DOHH2 (cell line): ENCODE data around the gene ST8SIA6.
"Not testable (repeated sequence)": the region's sequence is repeated elsewhere in the genome, so short reads cannot be mapped to it uniquely, and the experiment has no call there.

Experiments used
- EZH2phosphoT487 ChIP-seq: fragments of 200-600 bp; sonication (generic); IDR thresholded peaks from 2 replicates; pipeline ENCODE4 v1.6.1; 2017; ENCODE audit warnings: borderline replicate concordance, mild to moderate bottlenecking, antibody characterized with exemption, low read length, moderate library complexity, mixed read lengths
- TF ChIP-seq, protein P1 (sequence below): fragments of 200-600 bp; sonication (generic); IDR thresholded peaks from one replicate; pipeline ENCODE4 v1.5.1; 2014; ENCODE audit warnings: antibody characterized with exemption, mild to moderate bottlenecking, low read depth, low read length; ENCODE audit not compliant: poor library complexity, severe bottlenecking

DNA sequence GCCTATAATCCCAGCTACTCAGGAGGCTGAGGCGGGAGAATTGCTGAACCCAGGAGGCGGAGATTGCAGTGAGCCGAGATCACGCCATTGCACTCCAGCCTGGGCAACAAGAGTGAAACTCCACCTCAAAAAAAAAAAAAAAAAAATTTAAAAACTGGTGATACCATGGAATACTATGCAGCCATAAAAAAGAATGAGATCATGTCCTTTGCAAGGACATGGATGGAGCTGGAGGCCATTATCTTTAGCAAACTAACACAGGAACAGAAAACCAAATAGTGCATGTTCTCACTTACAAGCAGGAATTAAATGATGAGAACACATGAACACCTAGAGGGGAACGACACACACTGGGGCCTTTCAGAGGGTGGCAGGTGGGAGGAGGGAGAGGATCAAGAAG lies 44.6 kb upstream of the ST8SIA6 start:
- TF ChIP-seq, protein P1, sequence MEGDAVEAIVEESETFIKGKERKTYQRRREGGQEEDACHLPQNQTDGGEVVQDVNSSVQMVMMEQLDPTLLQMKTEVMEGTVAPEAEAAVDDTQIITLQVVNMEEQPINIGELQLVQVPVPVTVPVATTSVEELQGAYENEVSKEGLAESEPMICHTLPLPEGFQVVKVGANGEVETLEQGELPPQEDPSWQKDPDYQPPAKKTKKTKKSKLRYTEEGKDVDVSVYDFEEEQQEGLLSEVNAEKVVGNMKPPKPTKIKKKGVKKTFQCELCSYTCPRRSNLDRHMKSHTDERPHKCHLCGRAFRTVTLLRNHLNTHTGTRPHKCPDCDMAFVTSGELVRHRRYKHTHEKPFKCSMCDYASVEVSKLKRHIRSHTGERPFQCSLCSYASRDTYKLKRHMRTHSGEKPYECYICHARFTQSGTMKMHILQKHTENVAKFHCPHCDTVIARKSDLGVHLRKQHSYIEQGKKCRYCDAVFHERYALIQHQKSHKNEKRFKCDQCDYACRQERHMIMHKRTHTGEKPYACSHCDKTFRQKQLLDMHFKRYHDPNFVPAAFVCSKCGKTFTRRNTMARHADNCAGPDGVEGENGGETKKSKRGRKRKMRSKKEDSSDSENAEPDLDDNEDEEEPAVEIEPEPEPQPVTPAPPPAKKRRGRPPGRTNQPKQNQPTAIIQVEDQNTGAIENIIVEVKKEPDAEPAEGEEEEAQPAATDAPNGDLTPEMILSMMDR: not testable (repeated sequence)
- TF ChIP-seq EZH2phosphoT487: not testable (repeated sequence)
